HUES48 (cell line): ENCODE measurements around the gene SFXN5.
"Not testable (repeated sequence)": the region's sequence is repeated elsewhere in the genome, so short reads cannot be mapped to it uniquely, and the experiment has no call there.

Experiments used
- H3K27ac ChIP-seq: one replicate; pipeline ENCODE4 v1.7.0; 2013; ENCODE audit warnings: low read depth, low read length, inconsistent platforms
- H3K27me3 ChIP-seq: 2 replicates; pipeline ENCODE4 v1.6.1; 2013; ENCODE audit warnings: mild to moderate bottlenecking, low read length; ENCODE audit not compliant: control insufficient read depth, insufficient read depth
- H3K36me3 ChIP-seq: 2 replicates; pipeline ENCODE4 v1.6.1; 2013; ENCODE audit warnings: low read length; ENCODE audit not compliant: control insufficient read depth, insufficient read depth
- H3K4me1 ChIP-seq: 2 replicates; pipeline ENCODE4 v1.6.1; 2013; ENCODE audit warnings: mild to moderate bottlenecking, low read length; ENCODE audit not compliant: control insufficient read depth, insufficient read depth
- H3K4me3 ChIP-seq: 2 replicates; pipeline ENCODE4 v1.5.1; 2013; ENCODE audit warnings: mild to moderate bottlenecking, low read depth, low read length
- H3K9ac ChIP-seq: 2 replicates; pipeline ENCODE4 v1.6.1; 2013; ENCODE audit warnings: mild to moderate bottlenecking, low read depth, low read length, moderate library complexity
- H3K9me3 ChIP-seq: 2 replicates; pipeline ENCODE4 v1.6.1; 2013; ENCODE audit warnings: low read length; ENCODE audit not compliant: control insufficient read depth, insufficient read depth

Gene SFXN5

GRCh38 chr2:73071360-73072128 is at the start of gene SFXN5:
Gene SFXN5, minus strand, starts transcription at chr2:73071712. Its CDS starts 7 bp downstream, at chr2:73071705.
- H3K9me3 ChIP-seq, result no peaks in the 10 kb centered on the region

GRCh38 chr2:73119611-73120239 is 48.2 kb upstream of the SFXN5 start:
- not testable (repeated sequence) for H3K27me3 ChIP-seq, H3K9me3 ChIP-seq, H3K4me3 ChIP-seq, H3K27ac ChIP-seq, H3K9ac ChIP-seq, H3K4me1 ChIP-seq, H3K36me3 ChIP-seq

More at GRCh38 chr2:73071360-73072128, at the start of gene SFXN5:
- peak within 1 kb of the TSS; percentile 87 for H3K9ac ChIP-seq
- H3K27ac ChIP-seq, result peak within 1 kb of the TSS; percentile 85
- H3K4me3 ChIP-seq, result peak within 1 kb of the TSS; percentile 84
- H3K36me3 ChIP-seq, result 0 out of 2 replicates have a peak, but pooled peaks cover 5% of the 10 kb centered on the region
- H3K27me3 ChIP-seq, result no peaks in the 10 kb centered on the region
- H3K4me1 ChIP-seq, result peaks cover 11% of the 10 kb centered on the region

GRCh38 chr2:73117441-73117840 is 45.9 kb upstream of the SFXN5 start:
- Histone ChIP-seq H3K4me1 (no peaks in the 10 kb centered on the region), H3K9ac (no peak overlapping the region), H3K9me3 (no peaks in the 10 kb centered on the region), H3K36me3 (no peaks in the 10 kb centered on the region), H3K27me3 (peaks cover 5% of the 10 kb centered on the region), H3K27ac (no peak overlapping the region), H3K4me3 (no peak overlapping the region)

- Histone ChIP-seq H3K9me3 (no peaks in the 10 kb centered on the region), H3K27ac (no peak overlapping the region), H3K27me3 (peaks cover 11% of the 10 kb centered on the region), H3K36me3 (no peaks in the 10 kb centered on the region), H3K9ac (no peak overlapping the region), H3K4me1 (peaks cover 1% of the 10 kb centered on the region; the same call in 1 of the 2 replicates), H3K4me3 (no peak overlapping the region)
These were observed 44.9 kb upstream of the SFXN5 start for GRCh38 chr2:73116182-73116960.

- H3K4me1 ChIP-seq, result peaks cover 15% of the 10 kb centered on the region
- no peaks in the 10 kb centered on the region for H3K9me3 ChIP-seq
- no peak overlapping the region for H3K9ac ChIP-seq
- peaks cover 11% of the 10 kb centered on the region for H3K27me3 ChIP-seq
- H3K36me3 ChIP-seq, result no peaks in the 10 kb centered on the region
- no peak overlapping the region for H3K4me3 ChIP-seq
- H3K27ac ChIP-seq, result no peak overlapping the region
These were observed 42.9 kb upstream of the SFXN5 start for GRCh38 chr2:73114273-73114867.

- no peaks in the 10 kb centered on the region for H3K9me3 ChIP-seq
- peak within 1 kb of the TSS; percentile 35 for H3K27ac ChIP-seq
- H3K4me3 ChIP-seq, result peak within 1 kb of the TSS; percentile 80
- H3K4me1 ChIP-seq, result peaks cover 15% of the 10 kb centered on the region
- H3K27me3 ChIP-seq, result peaks cover 11% of the 10 kb centered on the region
- H3K9ac ChIP-seq, result peak within 1 kb of the TSS; percentile 59
- no peaks in the 10 kb centered on the region for H3K36me3 ChIP-seq
These were observed 41.7 kb upstream of the SFXN5 start, which contains the start of gene RAB11FIP5 for GRCh38 chr2:73112913-73113854. Gene RAB11FIP5, minus strand, starts transcription at chr2:73112948. Its CDS starts 171 bp downstream, at chr2:73112777.

- Histone ChIP-seq H3K9ac (peak overlapping the region; percentile 59), H3K27ac (peak overlapping the region; percentile 26), H3K9me3 (no peaks in the 10 kb centered on the region), H3K4me1 (peaks cover 15% of the 10 kb centered on the region), H3K36me3 (no peaks in the 10 kb centered on the region), H3K27me3 (peaks cover 11% of the 10 kb centered on the region), H3K4me3 (peak overlapping the region; percentile 80)
These were observed 40.8 kb upstream of the SFXN5 start for GRCh38 chr2:73112026-73112912.

GRCh38 chr2:73111073-73112025 is 39.8 kb upstream of the SFXN5 start:
- Histone ChIP-seq H3K9ac (no peak overlapping the region), H3K9me3 (no peaks in the 10 kb centered on the region), H3K27ac (peak overlapping the region; percentile 26), H3K36me3 (no peaks in the 10 kb centered on the region), H3K4me3 (peak overlapping the region; percentile 80), H3K4me1 (peaks cover 15% of the 10 kb centered on the region), H3K27me3 (peaks cover 11% of the 10 kb centered on the region)
